Measurements from ENCODE around the gene GRIP2. TPM values are rescaled to one million over a fixed set of nuclear protein-coding genes. Genes with fewer than 3 reads are reported as not detected.
"Not testable (repeated sequence)": the region's sequence is repeated elsewhere in the genome, so short reads cannot be mapped to it uniquely, and the experiment has no call there.

The GRIP2 gene
- total and polyA plus RNA-seq, 2 donors, result 0.91 to 6.9 TPM

DNA sequence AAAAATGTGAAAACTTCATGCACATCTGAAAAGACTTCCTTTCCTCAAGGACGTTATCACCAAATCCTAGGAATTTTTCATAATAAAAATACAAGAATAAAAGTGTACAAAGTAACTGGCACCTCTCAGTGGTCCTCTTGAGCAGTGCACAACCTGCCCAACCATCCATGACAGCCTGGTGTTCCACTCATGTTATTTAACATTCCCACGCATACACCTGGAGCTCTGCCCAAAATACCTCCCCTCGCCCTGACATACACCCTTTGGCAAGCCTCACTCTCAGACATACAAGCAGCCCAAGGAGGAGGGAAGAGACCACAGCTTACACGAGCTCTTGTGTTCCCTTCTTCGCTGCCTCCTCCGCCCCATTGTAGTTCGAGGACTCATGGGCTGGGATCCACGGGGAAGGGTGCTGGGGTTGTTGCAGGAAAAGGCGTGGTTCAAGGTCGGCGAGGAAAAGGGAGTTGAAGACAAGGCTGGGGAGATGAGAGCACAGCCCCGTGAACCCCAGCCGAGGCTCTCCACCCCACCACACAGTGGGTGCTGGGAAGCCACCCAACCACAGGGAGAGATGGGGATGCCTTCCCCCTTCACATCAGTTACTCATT, 23.3 kb downstream of the GRIP2 start:
- Histone ChIP-seq H3K4me3 (ENCODE audit: low read depth, low read length) (no peak overlapping the region), H3K27ac (ENCODE audit: low read depth) (no peak overlapping the region), H3K36me3 (ENCODE audit: insufficient read depth) (no peaks in the 10 kb centered on the region), H3K4me1 (ENCODE audit: insufficient read depth) (no peaks in the 10 kb centered on the region)
- DNase-seq (ENCODE audit: extremely low spot score), result no peak
- 83% methylated on average over 13 of the region's 13 CpGs for WGBS

DNA sequence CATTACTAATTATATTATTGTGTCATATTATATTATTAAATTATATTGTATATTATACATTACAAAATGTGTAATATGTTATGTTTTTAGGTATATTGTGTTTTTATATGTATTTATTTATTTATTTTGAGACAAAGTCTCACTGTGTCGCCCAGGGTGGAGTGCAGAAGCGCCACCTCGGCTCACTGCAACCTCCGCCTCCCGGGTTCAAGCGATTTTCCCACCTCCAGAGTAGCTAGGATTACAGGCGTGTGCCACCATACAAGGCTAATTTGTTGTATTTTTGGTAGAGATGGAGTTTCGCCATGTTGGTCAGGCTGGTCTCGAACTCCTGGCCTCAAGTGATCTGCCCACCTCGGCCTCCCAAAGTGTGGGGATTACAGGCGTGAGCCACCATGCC, 24.6 kb downstream of the GRIP2 start:
- H3K4me3 ChIP-seq (ENCODE audit: low read depth, low read length); H3K4me1 ChIP-seq (ENCODE audit: insufficient read depth); H3K27ac ChIP-seq (ENCODE audit: low read depth); H3K36me3 ChIP-seq (ENCODE audit: insufficient read depth); DNase-seq (ENCODE audit: extremely low spot score): not testable (repeated sequence)
- WGBS, result 98% methylated on average over 11 of the region's 11 CpGs

DNA sequence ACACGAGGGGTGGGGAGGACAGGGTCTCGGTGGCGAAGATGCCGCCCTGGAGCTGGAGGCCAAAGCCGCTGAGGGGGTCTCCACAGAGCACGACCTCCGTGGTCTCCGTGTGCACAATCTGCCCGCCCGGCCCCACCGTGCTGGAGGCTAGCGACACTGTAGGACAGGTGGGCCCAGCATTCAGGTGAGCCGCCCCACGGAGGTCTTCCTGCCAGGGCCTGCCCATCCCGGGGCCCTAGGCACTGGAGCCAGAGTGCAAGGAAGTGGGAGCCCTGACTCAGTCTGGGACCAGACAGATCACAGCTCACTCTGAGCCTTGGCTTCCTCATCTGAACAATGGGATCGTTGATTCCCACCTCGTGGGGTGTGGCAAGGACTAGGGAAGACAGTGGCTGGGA, 25.8 kb downstream of the GRIP2 start:
- 90% methylated on average over 17 of the region's 17 CpGs for WGBS
- Histone ChIP-seq H3K27ac (ENCODE audit: low read depth) (no peak overlapping the region), H3K36me3 (ENCODE audit: insufficient read depth) (no peaks in the 10 kb centered on the region), H3K4me1 (ENCODE audit: insufficient read depth) (no peaks in the 10 kb centered on the region), H3K4me3 (ENCODE audit: low read depth, low read length) (no peak overlapping the region)
- no peak for DNase-seq (ENCODE audit: extremely low spot score)

- DNase-seq (ENCODE audit: extremely low spot score), result no peak
These were observed 26.4 kb downstream of the GRIP2 start for GRCh38 chr3:14513566-14514322.

DNA sequence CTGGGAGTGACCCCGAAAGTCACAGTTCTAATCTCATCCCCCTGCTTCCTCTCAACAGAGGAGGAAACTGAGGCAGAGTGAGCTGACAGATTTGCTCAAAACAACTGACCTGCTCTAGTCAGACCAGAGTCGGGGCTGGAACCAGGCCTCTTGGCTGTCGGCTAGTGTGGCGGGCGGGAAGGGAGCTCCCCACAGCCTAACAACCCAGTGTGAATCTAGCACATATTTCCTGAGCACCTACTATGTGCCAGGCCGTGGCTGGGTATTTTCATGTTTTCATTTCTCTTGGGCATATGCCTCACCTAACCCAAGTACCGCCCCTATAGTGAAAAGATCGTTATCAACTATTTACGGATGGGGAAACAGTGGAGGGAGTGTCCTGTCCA, 27.2 kb downstream of the GRIP2 start:
- DNase-seq (ENCODE audit: extremely low spot score), result no peak
- Histone ChIP-seq H3K27ac (ENCODE audit: low read depth) (no peak overlapping the region), H3K36me3 (ENCODE audit: insufficient read depth) (no peaks in the 10 kb centered on the region), H3K4me1 (ENCODE audit: insufficient read depth) (no peaks in the 10 kb centered on the region), H3K4me3 (ENCODE audit: low read depth, low read length) (no peak overlapping the region)
- 79% methylated on average over 9 of the region's 9 CpGs for whole genome bisulfite sequencing

More at GRCh38 chr3:14513566-14514322, 26.4 kb downstream of the GRIP2 start:
- Histone ChIP-seq H3K27ac (ENCODE audit: low read depth) (no peak overlapping the region), H3K4me3 (ENCODE audit: low read depth, low read length) (no peak overlapping the region), H3K36me3 (ENCODE audit: insufficient read depth) (no peaks in the 10 kb centered on the region), H3K4me1 (ENCODE audit: insufficient read depth) (no peaks in the 10 kb centered on the region)
- WGBS, result 74% methylated on average over 18 of the region's 18 CpGs

- DNase-seq (ENCODE audit: extremely low spot score), result no peak
- H3K36me3 ChIP-seq (ENCODE audit: insufficient read depth), result no peaks in the 10 kb centered on the region
- WGBS, result 86% methylated on average over 19 of the region's 19 CpGs
- H3K4me1 ChIP-seq (ENCODE audit: insufficient read depth), result no peaks in the 10 kb centered on the region
- H3K27ac ChIP-seq (ENCODE audit: low read depth), result no peak overlapping the region
- no peak overlapping the region for H3K4me3 ChIP-seq (ENCODE audit: low read depth, low read length)
These were observed 27.7 kb downstream of the GRIP2 start for GRCh38 chr3:14512281-14512941.

GRCh38 chr3:14511623-14512280, 28.4 kb downstream of the GRIP2 start:
- DNase-seq (ENCODE audit: extremely low spot score), result no peak
- Histone ChIP-seq H3K36me3 (ENCODE audit: insufficient read depth) (no peaks in the 10 kb centered on the region), H3K4me3 (ENCODE audit: low read depth, low read length) (no peak overlapping the region), H3K4me1 (ENCODE audit: insufficient read depth) (no peaks in the 10 kb centered on the region), H3K27ac (ENCODE audit: low read depth) (no peak overlapping the region)
- WGBS, result 67% methylated on average over 12 of the region's 12 CpGs

GRCh38 chr3:14510838-14511622, 29.1 kb downstream of the GRIP2 start:
- H3K27ac ChIP-seq (ENCODE audit: low read depth), result no peak overlapping the region
- 90% methylated on average over 23 of the region's 23 CpGs for WGBS
- no peak overlapping the region for H3K4me3 ChIP-seq (ENCODE audit: low read depth, low read length)
- H3K4me1 ChIP-seq (ENCODE audit: insufficient read depth), result no peaks in the 10 kb centered on the region
- no peaks in the 10 kb centered on the region for H3K36me3 ChIP-seq (ENCODE audit: insufficient read depth)
- DNase-seq (ENCODE audit: extremely low spot score), result no peak

DNA sequence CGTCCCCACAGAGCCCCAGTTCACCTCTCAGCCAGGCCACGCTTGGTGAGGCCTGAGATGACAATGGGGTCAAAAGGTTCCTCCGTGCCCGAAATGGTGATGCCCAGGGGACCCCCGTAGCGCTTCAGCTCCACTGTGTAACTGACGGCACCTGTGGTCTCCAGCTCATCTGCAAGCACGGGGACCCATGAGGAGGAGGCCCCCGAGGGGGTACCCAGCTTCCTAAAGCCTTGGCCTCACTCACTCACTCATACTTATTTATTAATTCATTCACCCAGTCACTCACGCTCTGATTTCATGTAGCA, 30.4 kb downstream of the GRIP2 start:
- no peak overlapping the region for H3K4me3 ChIP-seq (ENCODE audit: low read depth, low read length)
- no peaks in the 10 kb centered on the region for H3K4me1 ChIP-seq (ENCODE audit: insufficient read depth)
- 93% methylated on average over 10 of the region's 10 CpGs for WGBS
- no peak overlapping the region for H3K27ac ChIP-seq (ENCODE audit: low read depth)
- no peak for DNase-seq (ENCODE audit: extremely low spot score)
- H3K36me3 ChIP-seq (ENCODE audit: insufficient read depth), result no peaks in the 10 kb centered on the region

GRCh38 chr3:14508966-14509795, 31.0 kb downstream of the GRIP2 start:
- 20% methylated on average over 22 of the region's 22 CpGs for WGBS
- no peak for DNase-seq (ENCODE audit: extremely low spot score)
- Histone ChIP-seq H3K4me1 (ENCODE audit: insufficient read depth) (no peaks in the 10 kb centered on the region), H3K27ac (ENCODE audit: low read depth) (no peak overlapping the region), H3K36me3 (ENCODE audit: insufficient read depth) (no peaks in the 10 kb centered on the region), H3K4me3 (ENCODE audit: low read depth, low read length) (no peak overlapping the region)

GRCh38 chr3:14508505-14508819, 31.7 kb downstream of the GRIP2 start:
- WGBS, result 54% methylated on average over 3 of the region's 3 CpGs
- H3K27ac ChIP-seq (ENCODE audit: low read depth), result no peak overlapping the region

GRCh38 chr3:14507757-14508504, 32.2 kb downstream of the GRIP2 start:
- no peak for DNase-seq (ENCODE audit: extremely low spot score)
- Histone ChIP-seq H3K36me3 (ENCODE audit: insufficient read depth) (no peaks in the 10 kb centered on the region), H3K4me3 (ENCODE audit: low read depth, low read length) (no peak overlapping the region), H3K27ac (ENCODE audit: low read depth) (no peak overlapping the region), H3K4me1 (ENCODE audit: insufficient read depth) (no peaks in the 10 kb centered on the region)
- WGBS, result 91% methylated on average over 6 of the region's 6 CpGs

More at GRCh38 chr3:14508505-14508819, 31.7 kb downstream of the GRIP2 start:
- no peak overlapping the region for H3K4me3 ChIP-seq (ENCODE audit: low read depth, low read length)
- no peaks in the 10 kb centered on the region for H3K36me3 ChIP-seq (ENCODE audit: insufficient read depth)
- no peak for DNase-seq (ENCODE audit: extremely low spot score)
- H3K4me1 ChIP-seq (ENCODE audit: insufficient read depth), result no peaks in the 10 kb centered on the region
